OCI-LY7 (cell line): ENCODE data around the gene ABCC12. TPM values are rescaled to one million over a fixed set of nuclear protein-coding genes. Genes with fewer than 3 reads are reported as not detected.

ENCODE experiments used
- BruUV-seq: library from RNA; stranded (reverse); fragments of 400-500 nt; replicated peaks from 2 replicates; lab custom pipeline; 2021; lab: Mats Ljungman, UMichigan
- CTCF ChIA-PET: fragments of 300-600 bp; sonication (Branson Sonifier 250); formaldehyde crosslinking; loops from one replicate; lab custom pipeline; 2022; ENCODE audit warnings: antibody characterized with exemption; ENCODE audit not compliant: unreplicated experiment; lab: Charles Lee
- POLR2A ChIA-PET: fragments of 300-600 bp; sonication (Branson Sonifier 250); formaldehyde crosslinking; loops from one replicate; lab custom pipeline; 2022; ENCODE audit warnings: antibody characterized with exemption; lab: Charles Lee
- DNase-seq: peaks from one replicate; pipeline ENCODE4 v3.0.0-alpha.2; 2015; ENCODE audit warnings: low spot score
- H2AFZ ChIP-seq: fragments of 200-600 bp; sonication (generic), shearing (Covaris generic); 2 replicates; pipeline ENCODE4 v1.6.1; 2014; ENCODE audit warnings: mild to moderate bottlenecking, antibody characterized with exemption, low read length, moderate library complexity
- H3K27ac ChIP-seq: fragments of 200-600 bp; sonication (generic); 2 replicates; pipeline ENCODE4 v1.5.1; 2014; ENCODE audit warnings: mixed run types, low read depth, mild to moderate bottlenecking, moderate library complexity, low read length, inconsistent platforms; ENCODE audit not compliant: poor library complexity, severe bottlenecking
- H3K36me3 ChIP-seq: fragments of 200-600 bp; sonication (generic); 2 replicates; pipeline ENCODE4 v1.6.1; 2014; ENCODE audit warnings: mild to moderate bottlenecking, antibody characterized with exemption, low read length, moderate library complexity, mixed read lengths; ENCODE audit not compliant: insufficient read depth
- H3K4me1 ChIP-seq: fragments of 200-600 bp; sonication (generic); 2 replicates; pipeline ENCODE4 v1.5.1; 2014; ENCODE audit warnings: mild to moderate bottlenecking, low read length; ENCODE audit not compliant: insufficient read depth, poor library complexity, severe bottlenecking
- H3K4me2 ChIP-seq: fragments of 200-600 bp; sonication (generic); 2 replicates; pipeline ENCODE4 v1.6.1; 2014; ENCODE audit warnings: mild to moderate bottlenecking, low read length
- H3K4me3 ChIP-seq: fragments of 200-600 bp; sonication (generic); 2 replicates; pipeline ENCODE4 v1.5.1; 2014; ENCODE audit warnings: mild to moderate bottlenecking, low read depth, low read length; ENCODE audit not compliant: poor library complexity, severe bottlenecking
- H3K79me2 ChIP-seq: fragments of 200-600 bp; sonication (generic); 2 replicates; pipeline ENCODE4 v1.6.1; 2016; ENCODE audit warnings: low read depth, mild to moderate bottlenecking, low read length, moderate library complexity, mixed read lengths; ENCODE audit not compliant: insufficient read depth
- H3K9me2 ChIP-seq: fragments of 200-600 bp; sonication (generic); 2 replicates; pipeline ENCODE4 v1.6.1; 2016; ENCODE audit warnings: mild to moderate bottlenecking, low read length, mixed read lengths; ENCODE audit not compliant: insufficient read depth
- H3K9me3 ChIP-seq: fragments of 200-600 bp; sonication (generic); 2 replicates; pipeline ENCODE4 v1.6.1; 2014; ENCODE audit warnings: mild to moderate bottlenecking, mixed run types, low read length, mixed read lengths
- H4K20me1 ChIP-seq: fragments of 200-600 bp; sonication (generic); 2 replicates; pipeline ENCODE4 v1.6.1; 2014; ENCODE audit warnings: mild to moderate bottlenecking, antibody characterized with exemption, low read length, moderate library complexity, mixed read lengths; ENCODE audit not compliant: insufficient read depth
- EZH2phosphoT487 ChIP-seq: fragments of 200-600 bp; sonication (generic); IDR thresholded peaks from 2 replicates; pipeline ENCODE4 v1.6.1; 2018; ENCODE audit warnings: low read depth, borderline replicate concordance, mild to moderate bottlenecking, mixed run types, antibody characterized with exemption, low read length, moderate library complexity, mixed read lengths
- intact Hi-C: fragments of 100-400 bp; cut with micrococcal nuclease; formaldehyde crosslinking; loops from one replicate; pipeline ENCODE4 v1.10.0; 2022; ENCODE audit not compliant: unreplicated experiment
- total RNA-seq, 2 experiments: library from RNA; depleted of rRNA in 1 of 2; stranded (reverse); fragments of >200 nt in 1 of 2; shearing (Covaris generic) in 1 of 2; gene quantifications; 2 replicates each; pipeline ENCODE4 v1.2.3, GENCODE V29; 2014 to 2022
- TF ChIP-seq, protein P1 (sequence below): fragments of 200-600 bp; sonication (generic); conservative IDR thresholded peaks from 2 replicates; pipeline ENCODE4 v1.5.1; 2014; ENCODE audit warnings: mild to moderate bottlenecking, antibody characterized with exemption, low read length, moderate library complexity, mixed read lengths

ABCC12 gene
- total RNA-seq, 2 experiments from 2014 or later, result not detected

DNA sequence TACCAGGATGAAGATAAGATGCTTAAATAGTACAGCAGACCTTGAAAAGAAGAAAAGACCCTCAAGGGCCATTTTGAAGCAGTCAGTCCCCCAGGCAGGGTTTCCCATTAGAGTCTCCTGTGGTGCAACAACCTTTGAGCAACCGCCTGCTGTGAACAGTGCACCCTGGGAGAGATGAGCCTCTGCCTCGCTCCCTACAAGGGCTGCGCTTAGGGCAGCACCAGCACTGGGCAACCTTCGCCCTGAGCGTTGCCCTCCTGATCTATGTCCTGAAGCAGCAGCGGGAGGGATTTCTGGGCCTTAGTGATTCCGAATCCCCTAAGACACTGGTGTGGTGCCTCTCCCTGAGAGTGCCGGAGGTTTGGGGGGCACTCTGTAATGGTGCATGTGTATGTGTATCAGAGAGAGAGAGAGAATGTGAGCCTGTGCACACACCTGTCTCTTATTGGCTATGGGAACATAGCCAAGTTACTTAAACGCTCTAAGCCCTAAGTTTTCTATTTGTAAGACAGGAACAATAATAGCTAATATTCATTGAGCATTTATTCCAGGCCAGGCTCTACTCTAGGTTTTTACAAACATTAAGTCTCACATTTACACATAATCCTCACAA is 25.2 kb upstream of the ABCC12 start:
- no peak overlapping the region for H2AFZ ChIP-seq
- CTCF ChIA-PET, result no interaction called here
- POLR2A ChIA-PET, result no interaction called here

DNA sequence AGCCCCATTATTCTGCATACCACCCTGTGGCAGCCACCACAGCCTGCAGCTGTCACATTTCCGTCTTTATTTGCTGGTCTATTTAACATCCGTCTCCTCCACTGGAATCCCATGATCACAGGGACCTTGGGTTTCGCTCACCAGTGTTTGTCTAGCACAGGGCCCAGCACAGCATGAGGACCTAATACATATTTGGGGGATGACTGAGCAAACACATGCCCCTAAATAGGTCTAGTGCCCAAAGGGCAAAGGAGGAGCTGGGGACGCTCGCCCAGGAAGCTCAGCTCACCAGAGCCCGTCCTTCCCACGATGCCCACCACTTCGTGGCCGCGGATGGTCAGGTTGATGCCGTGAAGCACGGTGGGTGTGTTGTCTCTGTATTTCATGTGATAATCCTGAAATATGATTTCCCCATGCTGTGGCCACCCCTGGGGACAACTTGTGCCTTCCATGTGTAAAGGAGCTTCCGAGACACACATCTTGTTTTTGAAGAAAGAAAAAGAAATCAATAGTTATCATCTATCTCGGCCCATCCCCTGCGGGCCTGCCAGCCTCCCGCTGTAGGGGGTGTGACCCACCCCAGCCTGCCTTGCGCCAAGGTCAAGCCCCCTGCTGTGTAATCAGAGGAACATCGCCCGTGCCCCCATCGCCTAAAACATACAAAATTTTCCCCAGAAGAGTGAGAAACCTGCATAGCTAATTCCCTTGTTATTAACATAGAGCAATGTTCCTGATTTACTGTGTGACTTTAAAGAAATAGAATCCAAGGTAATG is 21.0 kb upstream of the ABCC12 start:
- H3K4me2 ChIP-seq, result no peak overlapping the region
- ChIA-PET CTCF (no interaction called here), POLR2A (interaction anchor here (0.6 kb wide), 1 partner anchor 87 kb away, joined by 6 read pairs; no protein-coding TSS in a partner anchor)
- no peak for TF ChIP-seq EZH2phosphoT487
- TF ChIP-seq, protein P1, sequence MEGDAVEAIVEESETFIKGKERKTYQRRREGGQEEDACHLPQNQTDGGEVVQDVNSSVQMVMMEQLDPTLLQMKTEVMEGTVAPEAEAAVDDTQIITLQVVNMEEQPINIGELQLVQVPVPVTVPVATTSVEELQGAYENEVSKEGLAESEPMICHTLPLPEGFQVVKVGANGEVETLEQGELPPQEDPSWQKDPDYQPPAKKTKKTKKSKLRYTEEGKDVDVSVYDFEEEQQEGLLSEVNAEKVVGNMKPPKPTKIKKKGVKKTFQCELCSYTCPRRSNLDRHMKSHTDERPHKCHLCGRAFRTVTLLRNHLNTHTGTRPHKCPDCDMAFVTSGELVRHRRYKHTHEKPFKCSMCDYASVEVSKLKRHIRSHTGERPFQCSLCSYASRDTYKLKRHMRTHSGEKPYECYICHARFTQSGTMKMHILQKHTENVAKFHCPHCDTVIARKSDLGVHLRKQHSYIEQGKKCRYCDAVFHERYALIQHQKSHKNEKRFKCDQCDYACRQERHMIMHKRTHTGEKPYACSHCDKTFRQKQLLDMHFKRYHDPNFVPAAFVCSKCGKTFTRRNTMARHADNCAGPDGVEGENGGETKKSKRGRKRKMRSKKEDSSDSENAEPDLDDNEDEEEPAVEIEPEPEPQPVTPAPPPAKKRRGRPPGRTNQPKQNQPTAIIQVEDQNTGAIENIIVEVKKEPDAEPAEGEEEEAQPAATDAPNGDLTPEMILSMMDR, result no peak
- no peaks in the 10 kb centered on the region for H3K4me1 ChIP-seq
- intact Hi-C loops, result no loop called here
- no peaks in the 10 kb centered on the region for H3K9me2 ChIP-seq
- H3K9me3 ChIP-seq, result no peaks in the 10 kb centered on the region
- H3K4me3 ChIP-seq, result no peak overlapping the region
- no peaks in the 10 kb centered on the region for H3K36me3 ChIP-seq
- DNase-seq, result no peak
- H3K27ac ChIP-seq, result no peak overlapping the region
- no peaks in the 10 kb centered on the region for H4K20me1 ChIP-seq
- H3K79me2 ChIP-seq, result no peaks in the 10 kb centered on the region
- no TSS peak for BruUV-seq
- no peak overlapping the region for H2AFZ ChIP-seq

More for the DNA sequence above, 25.2 kb upstream of the ABCC12 start:
- H3K9me3 ChIP-seq, result no peaks in the 10 kb centered on the region
- DNase-seq, result no peak
- H3K9me2 ChIP-seq, result no peaks in the 10 kb centered on the region
- no peak overlapping the region for H3K4me2 ChIP-seq
- H3K27ac ChIP-seq, result no peak overlapping the region
- H3K4me3 ChIP-seq, result no peak overlapping the region
- intact Hi-C loops, result no loop called here
- no peaks in the 10 kb centered on the region for H3K4me1 ChIP-seq
- H4K20me1 ChIP-seq, result no peaks in the 10 kb centered on the region
- BruUV-seq, result no TSS peak
- no peaks in the 10 kb centered on the region for H3K36me3 ChIP-seq
- no peak for TF ChIP-seq EZH2phosphoT487
- TF ChIP-seq, protein P1, result no peak
- H3K79me2 ChIP-seq, result no peaks in the 10 kb centered on the region

DNA sequence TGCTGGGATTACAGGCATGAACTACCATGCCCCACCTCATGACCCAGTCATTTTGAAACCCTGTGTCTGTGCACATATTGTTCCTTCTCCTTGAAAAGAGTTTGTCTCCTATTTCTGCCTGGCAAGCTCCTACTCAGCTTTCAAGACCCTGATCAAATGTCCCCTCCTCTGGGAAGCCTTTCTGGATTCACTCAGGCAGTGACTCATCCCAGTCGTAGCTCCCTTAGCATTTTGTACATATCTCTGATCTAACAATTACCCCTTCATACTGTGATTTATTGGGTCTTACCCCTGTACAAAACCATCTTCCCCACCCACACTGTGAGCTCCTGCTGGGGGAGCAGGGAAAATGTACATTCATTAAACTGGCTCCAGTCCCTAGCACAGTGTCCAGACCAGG is 18.1 kb upstream of the ABCC12 start:
- no peaks in the 10 kb centered on the region for H3K36me3 ChIP-seq
- POLR2A ChIA-PET, result interaction anchor here (0.7 kb wide), 1 partner anchor 247 kb away, joined by 3 read pairs; no protein-coding TSS in a partner anchor
- H3K4me2 ChIP-seq, result no peak overlapping the region
- TF ChIP-seq, protein P1, result no peak
- no peak for TF ChIP-seq EZH2phosphoT487
- H3K79me2 ChIP-seq, result no peaks in the 10 kb centered on the region
- H3K4me3 ChIP-seq, result no peak overlapping the region
- H3K9me3 ChIP-seq, result no peaks in the 10 kb centered on the region
- no peak overlapping the region for H3K27ac ChIP-seq
- H2AFZ ChIP-seq, result no peak overlapping the region
- CTCF ChIA-PET, result no interaction called here
- intact Hi-C loops, result no loop called here
- H3K4me1 ChIP-seq, result no peaks in the 10 kb centered on the region
- H4K20me1 ChIP-seq, result no peaks in the 10 kb centered on the region
- no TSS peak for BruUV-seq
- no peak for DNase-seq
- no peaks in the 10 kb centered on the region for H3K9me2 ChIP-seq
